ENCODE results near the gene HOMER2.
A peak's percentile ranks its signal among the peaks of the same experiment; 100 is the strongest.

Gene HOMER2

DNA sequence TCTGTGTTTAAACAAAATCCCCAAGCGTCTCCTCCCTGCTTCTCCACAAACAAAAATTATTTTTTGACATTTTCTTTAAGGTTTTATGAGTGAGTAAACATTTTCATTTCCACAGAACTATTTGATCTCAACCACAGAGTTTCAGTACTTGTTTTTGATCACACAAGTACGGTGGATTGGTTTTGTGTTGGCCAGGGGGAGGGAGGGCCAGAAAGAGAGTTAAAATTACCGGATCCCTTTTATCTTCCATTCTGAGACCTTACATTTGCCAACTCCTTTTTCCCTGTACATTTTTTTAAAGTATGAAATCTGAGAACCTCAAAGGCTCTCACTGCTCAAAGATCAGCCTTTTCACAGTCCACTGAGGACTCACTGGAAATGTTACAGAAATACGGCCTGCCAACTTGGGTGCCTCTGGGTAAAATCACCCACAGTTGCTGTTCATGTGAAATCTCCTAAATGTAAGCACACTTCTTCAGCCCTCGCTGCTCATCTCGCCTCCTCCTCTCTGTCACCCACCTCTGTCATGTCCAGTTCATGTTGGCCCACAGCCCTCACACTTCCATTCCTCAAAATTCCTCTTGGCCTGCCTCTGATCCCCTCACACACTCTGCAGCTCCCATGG is 1.7 kb downstream of the HOMER2 start (continued):
- TF ChIP-seq, protein P1, sequence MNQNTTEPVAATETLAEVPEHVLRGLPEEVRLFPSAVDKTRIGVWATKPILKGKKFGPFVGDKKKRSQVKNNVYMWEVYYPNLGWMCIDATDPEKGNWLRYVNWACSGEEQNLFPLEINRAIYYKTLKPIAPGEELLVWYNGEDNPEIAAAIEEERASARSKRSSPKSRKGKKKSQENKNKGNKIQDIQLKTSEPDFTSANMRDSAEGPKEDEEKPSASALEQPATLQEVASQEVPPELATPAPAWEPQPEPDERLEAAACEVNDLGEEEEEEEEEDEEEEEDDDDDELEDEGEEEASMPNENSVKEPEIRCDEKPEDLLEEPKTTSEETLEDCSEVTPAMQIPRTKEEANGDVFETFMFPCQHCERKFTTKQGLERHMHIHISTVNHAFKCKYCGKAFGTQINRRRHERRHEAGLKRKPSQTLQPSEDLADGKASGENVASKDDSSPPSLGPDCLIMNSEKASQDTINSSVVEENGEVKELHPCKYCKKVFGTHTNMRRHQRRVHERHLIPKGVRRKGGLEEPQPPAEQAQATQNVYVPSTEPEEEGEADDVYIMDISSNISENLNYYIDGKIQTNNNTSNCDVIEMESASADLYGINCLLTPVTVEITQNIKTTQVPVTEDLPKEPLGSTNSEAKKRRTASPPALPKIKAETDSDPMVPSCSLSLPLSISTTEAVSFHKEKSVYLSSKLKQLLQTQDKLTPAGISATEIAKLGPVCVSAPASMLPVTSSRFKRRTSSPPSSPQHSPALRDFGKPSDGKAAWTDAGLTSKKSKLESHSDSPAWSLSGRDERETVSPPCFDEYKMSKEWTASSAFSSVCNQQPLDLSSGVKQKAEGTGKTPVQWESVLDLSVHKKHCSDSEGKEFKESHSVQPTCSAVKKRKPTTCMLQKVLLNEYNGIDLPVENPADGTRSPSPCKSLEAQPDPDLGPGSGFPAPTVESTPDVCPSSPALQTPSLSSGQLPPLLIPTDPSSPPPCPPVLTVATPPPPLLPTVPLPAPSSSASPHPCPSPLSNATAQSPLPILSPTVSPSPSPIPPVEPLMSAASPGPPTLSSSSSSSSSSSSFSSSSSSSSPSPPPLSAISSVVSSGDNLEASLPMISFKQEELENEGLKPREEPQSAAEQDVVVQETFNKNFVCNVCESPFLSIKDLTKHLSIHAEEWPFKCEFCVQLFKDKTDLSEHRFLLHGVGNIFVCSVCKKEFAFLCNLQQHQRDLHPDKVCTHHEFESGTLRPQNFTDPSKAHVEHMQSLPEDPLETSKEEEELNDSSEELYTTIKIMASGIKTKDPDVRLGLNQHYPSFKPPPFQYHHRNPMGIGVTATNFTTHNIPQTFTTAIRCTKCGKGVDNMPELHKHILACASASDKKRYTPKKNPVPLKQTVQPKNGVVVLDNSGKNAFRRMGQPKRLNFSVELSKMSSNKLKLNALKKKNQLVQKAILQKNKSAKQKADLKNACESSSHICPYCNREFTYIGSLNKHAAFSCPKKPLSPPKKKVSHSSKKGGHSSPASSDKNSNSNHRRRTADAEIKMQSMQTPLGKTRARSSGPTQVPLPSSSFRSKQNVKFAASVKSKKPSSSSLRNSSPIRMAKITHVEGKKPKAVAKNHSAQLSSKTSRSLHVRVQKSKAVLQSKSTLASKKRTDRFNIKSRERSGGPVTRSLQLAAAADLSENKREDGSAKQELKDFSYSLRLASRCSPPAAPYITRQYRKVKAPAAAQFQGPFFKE (tag by site-specific recombination; IDR thresholded peaks at IDR 0.05; ENCODE audit: borderline replicate concordance): no peak
- TF ChIP-seq ZBTB17 (tag by site-specific recombination; IDR thresholded peaks at IDR 0.05) (no peak), KLF9 (tag by site-specific recombination; IDR thresholded peaks at IDR 0.05; ENCODE audit: low read depth) (no peak), ZNF529 (tag by site-specific recombination; IDR thresholded peaks at IDR 0.05; ENCODE audit: insufficient replicate concordance) (no peak)
- TF ChIP-seq, protein P2, sequence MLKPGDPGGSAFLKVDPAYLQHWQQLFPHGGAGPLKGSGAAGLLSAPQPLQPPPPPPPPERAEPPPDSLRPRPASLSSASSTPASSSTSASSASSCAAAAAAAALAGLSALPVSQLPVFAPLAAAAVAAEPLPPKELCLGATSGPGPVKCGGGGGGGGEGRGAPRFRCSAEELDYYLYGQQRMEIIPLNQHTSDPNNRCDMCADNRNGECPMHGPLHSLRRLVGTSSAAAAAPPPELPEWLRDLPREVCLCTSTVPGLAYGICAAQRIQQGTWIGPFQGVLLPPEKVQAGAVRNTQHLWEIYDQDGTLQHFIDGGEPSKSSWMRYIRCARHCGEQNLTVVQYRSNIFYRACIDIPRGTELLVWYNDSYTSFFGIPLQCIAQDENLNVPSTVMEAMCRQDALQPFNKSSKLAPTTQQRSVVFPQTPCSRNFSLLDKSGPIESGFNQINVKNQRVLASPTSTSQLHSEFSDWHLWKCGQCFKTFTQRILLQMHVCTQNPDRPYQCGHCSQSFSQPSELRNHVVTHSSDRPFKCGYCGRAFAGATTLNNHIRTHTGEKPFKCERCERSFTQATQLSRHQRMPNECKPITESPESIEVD (tag by site-specific recombination; IDR thresholded peaks at IDR 0.05): peak; percentile 64

DNA sequence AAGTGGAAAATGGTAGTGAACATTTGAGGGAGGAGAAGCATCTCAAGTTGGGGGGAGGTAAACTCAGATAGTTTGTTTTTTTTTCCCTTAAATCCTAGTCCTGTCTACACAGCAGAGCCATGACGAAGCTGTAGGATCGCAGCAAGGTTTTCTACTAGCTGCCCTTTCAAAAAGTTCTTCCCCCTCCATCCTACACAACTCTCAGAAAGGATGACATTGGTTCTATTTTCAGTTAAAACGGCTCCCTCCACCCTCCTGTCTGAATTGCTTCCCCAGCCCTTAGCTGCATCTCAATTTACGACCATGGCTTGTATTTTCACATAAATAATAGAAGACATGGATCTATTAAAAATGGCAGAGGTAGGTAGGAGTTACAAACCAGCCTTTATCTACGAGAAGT is 2.2 kb downstream of the HOMER2 start:
- ChIA-PET POLR2A (no interaction called here), CTCF (no interaction called here)
- Histone ChIP-seq H3K9me3 (ENCODE audit: control insufficient read depth, insufficient read depth, low read depth, low read length) (no peaks in the 10 kb centered on the region), H3K36me3 (ENCODE audit: control insufficient read depth in 2 of 2, insufficient read depth in 1 of 2, low read length in 2 of 2) (no peaks in the 10 kb centered on the region), H3K4me1 (ENCODE audit: control insufficient read depth, insufficient read depth, low read length) (peaks cover 16% of the 10 kb centered on the region), H3K4me3 (ENCODE audit: low read depth, low read length) (no peak overlapping the region), H3K27ac (ENCODE audit: extremely low read depth, low read depth, low read length) (no peak overlapping the region)
- TF ChIP-seq, protein P3, sequence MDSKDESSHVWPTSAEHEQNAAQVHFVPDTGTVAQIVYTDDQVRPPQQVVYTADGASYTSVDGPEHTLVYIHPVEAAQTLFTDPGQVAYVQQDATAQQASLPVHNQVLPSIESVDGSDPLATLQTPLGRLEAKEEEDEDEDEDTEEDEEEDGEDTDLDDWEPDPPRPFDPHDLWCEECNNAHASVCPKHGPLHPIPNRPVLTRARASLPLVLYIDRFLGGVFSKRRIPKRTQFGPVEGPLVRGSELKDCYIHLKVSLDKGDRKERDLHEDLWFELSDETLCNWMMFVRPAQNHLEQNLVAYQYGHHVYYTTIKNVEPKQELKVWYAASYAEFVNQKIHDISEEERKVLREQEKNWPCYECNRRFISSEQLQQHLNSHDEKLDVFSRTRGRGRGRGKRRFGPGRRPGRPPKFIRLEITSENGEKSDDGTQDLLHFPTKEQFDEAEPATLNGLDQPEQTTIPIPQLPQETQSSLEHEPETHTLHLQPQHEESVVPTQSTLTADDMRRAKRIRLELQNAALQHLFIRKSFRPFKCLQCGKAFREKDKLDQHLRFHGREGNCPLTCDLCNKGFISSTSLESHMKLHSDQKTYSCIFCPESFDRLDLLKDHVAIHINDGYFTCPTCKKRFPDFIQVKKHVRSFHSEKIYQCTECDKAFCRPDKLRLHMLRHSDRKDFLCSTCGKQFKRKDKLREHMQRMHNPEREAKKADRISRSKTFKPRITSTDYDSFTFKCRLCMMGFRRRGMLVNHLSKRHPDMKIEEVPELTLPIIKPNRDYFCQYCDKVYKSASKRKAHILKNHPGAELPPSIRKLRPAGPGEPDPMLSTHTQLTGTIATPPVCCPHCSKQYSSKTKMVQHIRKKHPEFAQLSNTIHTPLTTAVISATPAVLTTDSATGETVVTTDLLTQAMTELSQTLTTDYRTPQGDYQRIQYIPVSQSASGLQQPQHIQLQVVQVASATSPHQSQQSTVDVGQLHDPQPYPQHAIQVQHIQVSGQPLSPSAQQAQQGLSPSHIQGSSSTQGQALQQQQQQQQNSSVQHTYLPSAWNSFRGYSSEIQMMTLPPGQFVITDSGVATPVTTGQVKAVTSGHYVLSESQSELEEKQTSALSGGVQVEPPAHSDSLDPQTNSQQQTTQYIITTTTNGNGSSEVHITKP (tag by site-specific recombination; IDR thresholded peaks at IDR 0.05): peak; percentile 18; the same call in 1 of the 2 replicates
- TF ChIP-seq IKZF3 (tag by site-specific recombination; IDR thresholded peaks at IDR 0.05): no peak

DNA sequence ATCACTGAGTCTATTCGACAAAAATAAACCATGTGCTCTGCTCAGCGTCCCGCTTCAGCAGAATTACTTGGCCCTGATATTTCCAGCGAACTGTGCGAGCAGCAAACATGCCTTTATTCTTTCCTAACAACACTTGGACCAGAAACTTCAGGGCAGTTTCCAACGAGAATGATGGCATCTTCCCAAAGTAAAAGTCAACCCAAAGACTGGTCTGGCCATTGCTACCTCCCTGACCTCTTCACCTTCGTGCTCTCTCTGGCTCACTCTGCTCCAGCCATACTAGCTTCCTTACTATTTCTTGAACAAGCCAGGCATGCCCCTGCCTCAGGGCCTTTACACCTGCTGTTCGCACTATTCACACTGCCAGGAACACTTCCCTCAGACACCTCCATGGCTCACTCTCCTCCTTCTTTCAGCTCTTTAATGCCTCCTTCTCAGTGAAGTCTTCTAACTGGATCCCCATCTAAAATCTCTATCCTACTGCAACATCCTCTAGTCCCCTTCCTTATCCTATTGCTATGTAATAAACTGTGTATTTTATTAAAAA is 6.3 kb downstream of the HOMER2 start:
- H3K9me3 ChIP-seq (ENCODE audit: control insufficient read depth, insufficient read depth, low read depth, low read length): no peaks in the 10 kb centered on the region
- POLR2A ChIA-PET: no interaction called here
- no peak overlapping the region for H3K4me3 ChIP-seq (ENCODE audit: low read depth, low read length)
- no peaks in the 10 kb centered on the region for H3K36me3 ChIP-seq (ENCODE audit: control insufficient read depth in 2 of 2, insufficient read depth in 1 of 2, low read length in 2 of 2)
- H3K4me1 ChIP-seq (ENCODE audit: control insufficient read depth, insufficient read depth, low read length): peaks cover 14% of the 10 kb centered on the region
- no peak overlapping the region for H3K27ac ChIP-seq (ENCODE audit: extremely low read depth, low read depth, low read length)
- CTCF ChIA-PET: no interaction called here
- TF ChIP-seq, protein P4, sequence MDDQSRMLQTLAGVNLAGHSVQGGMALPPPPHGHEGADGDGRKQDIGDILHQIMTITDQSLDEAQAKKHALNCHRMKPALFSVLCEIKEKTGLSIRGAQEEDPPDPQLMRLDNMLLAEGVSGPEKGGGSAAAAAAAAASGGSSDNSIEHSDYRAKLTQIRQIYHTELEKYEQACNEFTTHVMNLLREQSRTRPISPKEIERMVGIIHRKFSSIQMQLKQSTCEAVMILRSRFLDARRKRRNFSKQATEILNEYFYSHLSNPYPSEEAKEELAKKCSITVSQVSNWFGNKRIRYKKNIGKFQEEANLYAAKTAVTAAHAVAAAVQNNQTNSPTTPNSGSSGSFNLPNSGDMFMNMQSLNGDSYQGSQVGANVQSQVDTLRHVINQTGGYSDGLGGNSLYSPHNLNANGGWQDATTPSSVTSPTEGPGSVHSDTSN (CRISPR knock-in tag; IDR thresholded peaks at IDR 0.05): no peak
- no peak for TF ChIP-seq ZNF426 (tag by site-specific recombination; IDR thresholded peaks at IDR 0.05)
- no peak for TF ChIP-seq ZFHX2 (tag by site-specific recombination; conservative IDR thresholded peaks at IDR 0.05)
- no peak for TF ChIP-seq ZNF146 (tag by site-specific recombination; IDR thresholded peaks at IDR 0.05)
- TF ChIP-seq ZNF24 (tag by site-specific recombination; IDR thresholded peaks at IDR 0.05): no peak
- TF ChIP-seq ZBTB7A (tag by site-specific recombination; IDR thresholded peaks at IDR 0.05; ENCODE audit: low read depth): no peak
- TF ChIP-seq, protein P5, sequence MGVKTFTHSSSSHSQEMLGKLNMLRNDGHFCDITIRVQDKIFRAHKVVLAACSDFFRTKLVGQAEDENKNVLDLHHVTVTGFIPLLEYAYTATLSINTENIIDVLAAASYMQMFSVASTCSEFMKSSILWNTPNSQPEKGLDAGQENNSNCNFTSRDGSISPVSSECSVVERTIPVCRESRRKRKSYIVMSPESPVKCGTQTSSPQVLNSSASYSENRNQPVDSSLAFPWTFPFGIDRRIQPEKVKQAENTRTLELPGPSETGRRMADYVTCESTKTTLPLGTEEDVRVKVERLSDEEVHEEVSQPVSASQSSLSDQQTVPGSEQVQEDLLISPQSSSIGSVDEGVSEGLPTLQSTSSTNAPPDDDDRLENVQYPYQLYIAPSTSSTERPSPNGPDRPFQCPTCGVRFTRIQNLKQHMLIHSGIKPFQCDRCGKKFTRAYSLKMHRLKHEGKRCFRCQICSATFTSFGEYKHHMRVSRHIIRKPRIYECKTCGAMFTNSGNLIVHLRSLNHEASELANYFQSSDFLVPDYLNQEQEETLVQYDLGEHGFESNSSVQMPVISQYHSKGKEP (tag by site-specific recombination; IDR thresholded peaks at IDR 0.05): no peak
- TF ChIP-seq ZNF658 (tag by site-specific recombination; IDR thresholded peaks at IDR 0.05): no peak
- no peak for TF ChIP-seq ZNF621 (tag by site-specific recombination; IDR thresholded peaks at IDR 0.05)
- TF ChIP-seq ZNF391 (tag by site-specific recombination; IDR thresholded peaks at IDR 0.05; ENCODE audit: borderline replicate concordance, low read depth): no peak
- no peak for TF ChIP-seq ZNF776 (tag by site-specific recombination; IDR thresholded peaks at IDR 0.05; ENCODE audit: borderline replicate concordance)

Measured in HEK293 (cell line).